HepG2 (cell line): ENCODE data around the gene RAB30. TPM values are rescaled to one million over a fixed set of nuclear protein-coding genes. Genes with fewer than 3 reads are reported as not detected.

Source experiments
- ARID5B ChIP-seq: IDR thresholded peaks from 2 replicates; pipeline ENCODE4 v1.4.0; 2020; ENCODE audit warnings: mild to moderate bottlenecking, missing genetic modification reagents
- GATAD2A ChIP-seq: IDR thresholded peaks from 2 replicates; pipeline ENCODE4 v1.6.1; 2016
- GPN1 ChIP-seq: sonication (generic); formaldehyde crosslinking; IDR thresholded peaks from 2 replicates; pipeline ENCODE4 v1.5.1; 2020; ENCODE audit warnings: missing genetic modification reagents, borderline replicate concordance
- NCOA2 ChIP-seq: sonication (generic); formaldehyde crosslinking; IDR thresholded peaks from 2 replicates; pipeline ENCODE4 v1.8.0; 2022; ENCODE audit warnings: inconsistent platforms
- NR2F6 ChIP-seq, 2 experiments: IDR thresholded peaks; 2 replicates each; pipeline ENCODE4 v1.6.1; 2016; ENCODE audit warnings: antibody characterized with exemption in 1 of 2, mild to moderate bottlenecking in 1 of 2
- SKI ChIP-seq: fragments of 450-650 bp; IDR thresholded peaks from one replicate; pipeline ENCODE4 v1.6.1; 2018; ENCODE audit warnings: mild to moderate bottlenecking; ENCODE audit not compliant: partially characterized antibody
- SOX6 ChIP-seq, 2 experiments: fragments of 450-650 bp in 1 of 2; sonication (generic) in 1 of 2; formaldehyde crosslinking in 1 of 2; IDR thresholded peaks; 2 replicates each; pipeline versions ENCODE4 v1.4.0 to v1.6.1; 2017 to 2020; ENCODE audit warnings: antibody characterized with exemption in 1 of 2, mild to moderate bottlenecking in 1 of 2, missing genetic modification reagents in 1 of 2
- TCF7 ChIP-seq: sonication (generic); IDR thresholded peaks from 2 replicates; pipeline ENCODE4 v1.6.1; 2016; ENCODE audit warnings: antibody characterized with exemption, low read depth
- ZNF160 ChIP-seq: sonication (generic); formaldehyde crosslinking; IDR thresholded peaks from 2 replicates; pipeline ENCODE4 v1.8.0; 2022; ENCODE audit warnings: mild to moderate bottlenecking, inconsistent platforms, missing genetic modification reagents
- ZNF609 ChIP-seq: sonication (generic); formaldehyde crosslinking; IDR thresholded peaks from 2 replicates; pipeline ENCODE4 v1.4.0; 2020; ENCODE audit warnings: mild to moderate bottlenecking, missing genetic modification reagents, borderline replicate concordance
- ZNF704 ChIP-seq: sonication (generic); formaldehyde crosslinking; IDR thresholded peaks from 2 replicates; pipeline ENCODE4 v1.8.1; 2023; ENCODE audit warnings: mild to moderate bottlenecking, inconsistent platforms, moderate library complexity, missing genetic modification reagents, borderline replicate concordance
- polyA plus RNA-seq, 8 experiments: library from polyadenylated mRNA; depleted of rRNA in 3 of 8; stranded (reverse) in 7 of 8; unstranded in 1 of 8; fragments of >200 nt; fragmentation: Illumina TruSeq in 4 of 8; extraction: Trizol in 4 of 8; gene quantifications; 2 replicates each; pipeline versions ENCODE4 v1.2.1 to v1.2.3, GENCODE V29; 2011 to 2016; ENCODE audit warnings: low read depth in 4 of 8, missing spikeins in 1 of 8, mixed read lengths in 1 of 8; ENCODE audit not compliant: insufficient read depth in 1 of 8
- total RNA-seq, 5 experiments: library from RNA; depleted of rRNA; stranded (reverse); fragments of >200 nt; fragmentation: Illumina TruSeq; extraction: Trizol; gene quantifications; 2 replicates each; pipeline ENCODE4 v1.2.3, GENCODE V29; 2016; ENCODE audit warnings: low read depth in 1 of 5
- TF ChIP-seq, protein P1 (sequence below): sonication (generic); formaldehyde crosslinking; conservative IDR thresholded peaks from 2 replicates; pipeline ENCODE4 v1.4.0; 2020; ENCODE audit warnings: mild to moderate bottlenecking, missing genetic modification reagents, moderate library complexity
- TF ChIP-seq, protein P2 (sequence below): sonication (generic); formaldehyde crosslinking; IDR thresholded peaks from 2 replicates; pipeline ENCODE4 v1.5.0; 2020; ENCODE audit warnings: missing genetic modification reagents

Gene RAB30
- total and polyA plus RNA-seq, 2 of the 13 experiments (the other 11 are each of a cell fraction or from before 2014, with no cell fraction given): 3.7 to 5.0 TPM

DNA sequence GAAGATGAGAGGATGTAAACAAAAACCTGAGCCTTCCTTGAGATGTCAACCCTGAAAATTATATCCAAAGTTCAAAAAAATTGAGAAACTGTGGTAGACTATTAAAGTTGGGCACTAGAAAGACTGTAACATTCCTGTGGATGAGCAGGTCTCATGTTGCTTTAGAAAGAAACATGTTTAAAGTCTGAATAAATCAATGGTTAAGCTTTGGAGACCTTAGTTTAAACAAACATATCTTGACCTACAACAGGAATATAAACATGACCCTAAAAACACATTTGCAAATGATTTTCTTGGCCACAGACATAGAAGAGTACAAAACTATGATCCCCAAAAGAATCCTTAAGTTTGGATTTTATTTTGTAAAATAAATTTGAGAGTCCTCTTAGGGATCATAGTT lies 47.1 kb upstream of the RAB30 start (continued):
- TF ChIP-seq ZNF609 (CRISPR knock-in tag) (0 out of 2 replicates have a peak, but pooled peaks have one; percentile 18), GATAD2A (CRISPR knock-in tag) (peak; percentile 67), SKI (peak; percentile 39), ZNF160 (no peak), NR2F6 (IDR thresholded peaks at IDR 0.05) (peak; percentile 82; the same call in 1 of the 2 replicates), NR2F6 (CRISPR knock-in tag; IDR thresholded peaks at IDR 0.05) (peak; percentile 49; the same call in 1 of the 2 replicates), TCF7 (peak; percentile 4; the same call in 1 of the 2 replicates), ZNF704 (no peak), ARID5B (peak; percentile 59), SOX6 (IDR thresholded peaks at IDR 0.05) (no peak), SOX6 (CRISPR knock-in tag; IDR thresholded peaks at IDR 0.05) (no peak), NCOA2 (CRISPR knock-in tag) (0 out of 2 replicates have a peak, but pooled peaks have one; percentile 25), GPN1 (CRISPR knock-in tag) (no peak)
- TF ChIP-seq, protein P1, sequence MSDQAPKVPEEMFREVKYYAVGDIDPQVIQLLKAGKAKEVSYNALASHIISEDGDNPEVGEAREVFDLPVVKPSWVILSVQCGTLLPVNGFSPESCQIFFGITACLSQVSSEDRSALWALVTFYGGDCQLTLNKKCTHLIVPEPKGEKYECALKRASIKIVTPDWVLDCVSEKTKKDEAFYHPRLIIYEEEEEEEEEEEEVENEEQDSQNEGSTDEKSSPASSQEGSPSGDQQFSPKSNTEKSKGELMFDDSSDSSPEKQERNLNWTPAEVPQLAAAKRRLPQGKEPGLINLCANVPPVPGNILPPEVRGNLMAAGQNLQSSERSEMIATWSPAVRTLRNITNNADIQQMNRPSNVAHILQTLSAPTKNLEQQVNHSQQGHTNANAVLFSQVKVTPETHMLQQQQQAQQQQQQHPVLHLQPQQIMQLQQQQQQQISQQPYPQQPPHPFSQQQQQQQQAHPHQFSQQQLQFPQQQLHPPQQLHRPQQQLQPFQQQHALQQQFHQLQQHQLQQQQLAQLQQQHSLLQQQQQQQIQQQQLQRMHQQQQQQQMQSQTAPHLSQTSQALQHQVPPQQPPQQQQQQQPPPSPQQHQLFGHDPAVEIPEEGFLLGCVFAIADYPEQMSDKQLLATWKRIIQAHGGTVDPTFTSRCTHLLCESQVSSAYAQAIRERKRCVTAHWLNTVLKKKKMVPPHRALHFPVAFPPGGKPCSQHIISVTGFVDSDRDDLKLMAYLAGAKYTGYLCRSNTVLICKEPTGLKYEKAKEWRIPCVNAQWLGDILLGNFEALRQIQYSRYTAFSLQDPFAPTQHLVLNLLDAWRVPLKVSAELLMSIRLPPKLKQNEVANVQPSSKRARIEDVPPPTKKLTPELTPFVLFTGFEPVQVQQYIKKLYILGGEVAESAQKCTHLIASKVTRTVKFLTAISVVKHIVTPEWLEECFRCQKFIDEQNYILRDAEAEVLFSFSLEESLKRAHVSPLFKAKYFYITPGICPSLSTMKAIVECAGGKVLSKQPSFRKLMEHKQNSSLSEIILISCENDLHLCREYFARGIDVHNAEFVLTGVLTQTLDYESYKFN: peak; percentile 68
- TF ChIP-seq, protein P2, sequence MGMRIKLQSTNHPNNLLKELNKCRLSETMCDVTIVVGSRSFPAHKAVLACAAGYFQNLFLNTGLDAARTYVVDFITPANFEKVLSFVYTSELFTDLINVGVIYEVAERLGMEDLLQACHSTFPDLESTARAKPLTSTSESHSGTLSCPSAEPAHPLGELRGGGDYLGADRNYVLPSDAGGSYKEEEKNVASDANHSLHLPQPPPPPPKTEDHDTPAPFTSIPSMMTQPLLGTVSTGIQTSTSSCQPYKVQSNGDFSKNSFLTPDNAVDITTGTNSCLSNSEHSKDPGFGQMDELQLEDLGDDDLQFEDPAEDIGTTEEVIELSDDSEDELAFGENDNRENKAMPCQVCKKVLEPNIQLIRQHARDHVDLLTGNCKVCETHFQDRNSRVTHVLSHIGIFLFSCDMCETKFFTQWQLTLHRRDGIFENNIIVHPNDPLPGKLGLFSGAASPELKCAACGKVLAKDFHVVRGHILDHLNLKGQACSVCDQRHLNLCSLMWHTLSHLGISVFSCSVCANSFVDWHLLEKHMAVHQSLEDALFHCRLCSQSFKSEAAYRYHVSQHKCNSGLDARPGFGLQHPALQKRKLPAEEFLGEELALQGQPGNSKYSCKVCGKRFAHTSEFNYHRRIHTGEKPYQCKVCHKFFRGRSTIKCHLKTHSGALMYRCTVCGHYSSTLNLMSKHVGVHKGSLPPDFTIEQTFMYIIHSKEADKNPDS: no peak
